SU-DHL-6 (cell line): ENCODE measurements around the gene LNX1.

ENCODE experiments used
- H2AFZ ChIP-seq: fragments of 200-600 bp; sonication (generic); 2 replicates; pipeline ENCODE4 v1.6.1; 2014; ENCODE audit warnings: low read depth, mild to moderate bottlenecking, moderate library complexity, mixed read lengths, antibody characterized with exemption, low read length; ENCODE audit not compliant: severe bottlenecking
- H3F3A ChIP-seq: fragments of 200-600 bp; shearing (Covaris generic); 2 replicates; pipeline ENCODE4 v1.6.0; 2016; ENCODE audit warnings: antibody characterized with exemption, mild to moderate bottlenecking; ENCODE audit not compliant: insufficient read depth
- H3K27ac ChIP-seq: fragments of 200-600 bp; sonication (generic); 2 replicates; pipeline ENCODE4 v1.5.1; 2016; ENCODE audit warnings: low read depth, mild to moderate bottlenecking, low read length, moderate library complexity, mixed read lengths
- H3K27me3 ChIP-seq: fragments of 200-600 bp; sonication (generic), shearing (Covaris generic); 2 replicates; pipeline ENCODE4 v1.6.0; 2014; ENCODE audit warnings: mild to moderate bottlenecking, low read length
- H3K36me3 ChIP-seq: fragments of 200-600 bp; sonication (generic); 2 replicates; pipeline ENCODE4 v1.6.1; 2014; ENCODE audit warnings: mild to moderate bottlenecking, low read length, mixed read lengths
- H3K4me2 ChIP-seq: fragments of 300-600, 200-600 bp; shearing (Covaris generic), sonication (generic); 2 replicates; pipeline ENCODE4 v1.6.0; 2014; ENCODE audit warnings: low read length, low read depth, mild to moderate bottlenecking; ENCODE audit not compliant: poor library complexity, severe bottlenecking
- H3K4me3 ChIP-seq: fragments of 200-600 bp; sonication (generic); 2 replicates; pipeline ENCODE4 v1.5.1; 2014; ENCODE audit warnings: antibody characterized with exemption, low read length, mild to moderate bottlenecking, mixed read lengths; ENCODE audit not compliant: insufficient read depth, poor library complexity, severe bottlenecking
- H3K79me2 ChIP-seq: fragments of 200-600 bp; sonication (generic); 2 replicates; pipeline ENCODE4 v1.6.1; 2014; ENCODE audit warnings: mild to moderate bottlenecking, low read length, moderate library complexity; ENCODE audit not compliant: insufficient read depth
- H3K9ac ChIP-seq: fragments of 200-600 bp; sonication (generic); 2 replicates; pipeline ENCODE4 v1.7.0; 2014; ENCODE audit warnings: mild to moderate bottlenecking, low read length
- H3K9me2 ChIP-seq: fragments of 200-600 bp; sonication (generic); replicated peaks from 2 replicates; pipeline ENCODE4 v1.6.1; 2014; ENCODE audit warnings: low read length; ENCODE audit not compliant: insufficient read depth
- H3K9me3 ChIP-seq: fragments of 200-600 bp; sonication (generic); 2 replicates; pipeline ENCODE4 v1.6.1; 2014; ENCODE audit warnings: low read length, mixed read lengths; ENCODE audit not compliant: insufficient read depth
- H4K20me1 ChIP-seq: fragments of 200-600 bp; sonication (generic); 2 replicates; pipeline ENCODE4 v1.6.1; 2014; ENCODE audit warnings: low read depth, mild to moderate bottlenecking, antibody characterized with exemption, low read length, moderate library complexity, mixed read lengths
- EZH2phosphoT487 ChIP-seq: fragments of 200-600 bp; sonication (generic), shearing (Covaris generic); conservative IDR thresholded peaks from 2 replicates; pipeline ENCODE4 v1.6.1; 2018; ENCODE audit warnings: mild to moderate bottlenecking, antibody characterized with exemption, low read length, moderate library complexity, mixed read lengths
- TF ChIP-seq, protein P1 (sequence below): fragments of 200-600 bp; sonication (generic); IDR thresholded peaks from one replicate; pipeline ENCODE4 v1.5.1; 2017; ENCODE audit warnings: antibody characterized with exemption, mild to moderate bottlenecking, low read length, moderate library complexity; ENCODE audit not compliant: insufficient read depth, poor library complexity, severe bottlenecking

LNX1 gene

DNA sequence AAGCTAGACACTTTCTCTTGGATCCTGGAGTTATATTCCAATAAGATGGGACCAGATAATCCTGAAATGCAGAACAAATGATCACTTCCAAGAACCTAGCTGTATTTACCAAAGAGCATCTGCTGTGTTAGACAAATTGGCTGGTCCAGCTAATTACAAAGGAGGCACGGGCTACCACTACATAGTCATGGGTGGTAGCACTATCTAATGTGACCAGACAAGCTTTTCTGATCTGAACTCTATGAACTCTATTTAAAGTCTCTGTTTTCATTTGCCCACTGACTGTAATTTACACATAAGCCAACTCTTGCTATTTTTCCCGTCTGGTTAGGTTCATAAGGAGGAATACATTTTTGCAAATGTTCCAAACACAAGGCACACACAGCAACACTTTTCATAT is 34.6 kb downstream of the LNX1 start:
- TF ChIP-seq EZH2phosphoT487: no peak
- TF ChIP-seq, protein P1, sequence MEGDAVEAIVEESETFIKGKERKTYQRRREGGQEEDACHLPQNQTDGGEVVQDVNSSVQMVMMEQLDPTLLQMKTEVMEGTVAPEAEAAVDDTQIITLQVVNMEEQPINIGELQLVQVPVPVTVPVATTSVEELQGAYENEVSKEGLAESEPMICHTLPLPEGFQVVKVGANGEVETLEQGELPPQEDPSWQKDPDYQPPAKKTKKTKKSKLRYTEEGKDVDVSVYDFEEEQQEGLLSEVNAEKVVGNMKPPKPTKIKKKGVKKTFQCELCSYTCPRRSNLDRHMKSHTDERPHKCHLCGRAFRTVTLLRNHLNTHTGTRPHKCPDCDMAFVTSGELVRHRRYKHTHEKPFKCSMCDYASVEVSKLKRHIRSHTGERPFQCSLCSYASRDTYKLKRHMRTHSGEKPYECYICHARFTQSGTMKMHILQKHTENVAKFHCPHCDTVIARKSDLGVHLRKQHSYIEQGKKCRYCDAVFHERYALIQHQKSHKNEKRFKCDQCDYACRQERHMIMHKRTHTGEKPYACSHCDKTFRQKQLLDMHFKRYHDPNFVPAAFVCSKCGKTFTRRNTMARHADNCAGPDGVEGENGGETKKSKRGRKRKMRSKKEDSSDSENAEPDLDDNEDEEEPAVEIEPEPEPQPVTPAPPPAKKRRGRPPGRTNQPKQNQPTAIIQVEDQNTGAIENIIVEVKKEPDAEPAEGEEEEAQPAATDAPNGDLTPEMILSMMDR: no peak
- no peaks in the 10 kb centered on the region for H3K9me3 ChIP-seq
- no peaks in the 10 kb centered on the region for H3K36me3 ChIP-seq
- H3K27me3 ChIP-seq: no peaks in the 10 kb centered on the region
- no peaks in the 10 kb centered on the region for H4K20me1 ChIP-seq
- no peaks in the 10 kb centered on the region for H3K79me2 ChIP-seq
- H3K4me3 ChIP-seq: no peak overlapping the region
- H3K4me2 ChIP-seq: no peak overlapping the region
- no peak overlapping the region for H3K27ac ChIP-seq
- H3K9me2 ChIP-seq: no peaks in the 10 kb centered on the region
- no peaks in the 10 kb centered on the region for H3F3A ChIP-seq
- H3K9ac ChIP-seq: no peak overlapping the region
- no peak overlapping the region for H2AFZ ChIP-seq

DNA sequence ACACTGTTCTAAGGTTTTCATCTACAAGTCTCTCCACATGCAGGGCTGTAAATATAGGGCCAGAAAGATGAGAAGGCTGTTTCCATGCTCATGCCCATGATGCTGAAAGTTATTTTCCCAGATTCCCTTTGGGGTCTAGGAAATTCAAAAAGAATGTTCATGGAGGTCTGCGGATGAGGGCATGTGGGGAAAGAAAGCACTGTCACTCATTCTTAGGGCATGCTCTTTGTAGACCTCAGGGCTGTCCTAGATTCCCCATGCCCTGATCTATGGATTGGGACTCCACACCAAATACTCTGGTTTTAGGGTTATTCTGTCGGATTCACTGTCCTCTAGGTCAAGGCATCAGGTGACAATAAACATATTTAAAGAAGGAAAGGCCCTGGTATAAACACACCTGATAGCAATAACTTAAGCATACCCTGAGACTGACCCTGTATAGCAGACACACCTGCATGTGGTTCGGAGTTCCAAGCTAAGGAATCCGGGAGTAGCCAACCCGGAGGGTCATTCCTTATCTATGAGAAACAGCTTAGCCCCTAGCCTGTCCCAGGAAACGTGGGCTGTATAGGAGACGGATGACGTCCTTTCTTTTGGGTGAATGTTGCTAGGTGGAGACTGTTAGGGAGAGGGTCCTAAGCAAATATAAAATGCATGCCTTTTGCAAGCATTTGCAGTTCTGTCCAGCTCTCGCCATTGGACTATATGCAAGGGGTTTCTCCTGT is 37.6 kb downstream of the LNX1 start:
- Histone ChIP-seq H3K27ac (no peak overlapping the region), H3K79me2 (no peaks in the 10 kb centered on the region), H3K9me2 (no peaks in the 10 kb centered on the region), H3K4me3 (no peak overlapping the region), H3K4me2 (no peak overlapping the region), H3F3A (no peaks in the 10 kb centered on the region), H3K27me3 (no peaks in the 10 kb centered on the region), H3K9ac (no peak overlapping the region), H3K36me3 (no peaks in the 10 kb centered on the region), H3K9me3 (no peaks in the 10 kb centered on the region), H2AFZ (no peak overlapping the region), H4K20me1 (no peaks in the 10 kb centered on the region)
- no peak for TF ChIP-seq EZH2phosphoT487
- TF ChIP-seq, protein P1: no peak

DNA sequence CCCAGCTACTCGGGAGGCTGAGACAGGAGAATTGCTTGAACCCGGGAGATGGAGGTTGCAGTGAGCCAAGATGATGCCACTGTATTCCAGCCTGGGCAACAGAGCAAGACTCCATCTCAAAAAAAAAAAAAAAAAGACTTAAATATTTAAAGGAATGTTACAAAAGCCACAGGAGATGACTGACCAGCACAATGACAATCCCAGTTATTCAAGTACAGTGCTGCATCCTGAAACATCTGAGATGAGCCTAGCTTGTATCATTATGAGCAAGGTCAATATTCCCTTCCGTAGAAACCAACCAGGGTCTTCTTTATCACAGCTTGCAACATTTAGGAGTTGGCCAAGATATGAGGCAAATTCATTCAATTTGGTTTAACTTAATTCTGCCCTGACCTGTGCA is 38.6 kb downstream of the LNX1 start:
- H3K9me3 ChIP-seq: no peaks in the 10 kb centered on the region
- H3K4me3 ChIP-seq: no peak overlapping the region
- H3K27me3 ChIP-seq: no peaks in the 10 kb centered on the region
- no peak overlapping the region for H3K4me2 ChIP-seq
- no peak overlapping the region for H3K9ac ChIP-seq
- TF ChIP-seq EZH2phosphoT487: no peak
- TF ChIP-seq, protein P1: no peak
- no peak overlapping the region for H2AFZ ChIP-seq
- no peaks in the 10 kb centered on the region for H4K20me1 ChIP-seq
- H3K79me2 ChIP-seq: no peaks in the 10 kb centered on the region
- H3K27ac ChIP-seq: no peak overlapping the region
- no peaks in the 10 kb centered on the region for H3K36me3 ChIP-seq
- no peaks in the 10 kb centered on the region for H3F3A ChIP-seq
- H3K9me2 ChIP-seq: no peaks in the 10 kb centered on the region
